HCEC 1CT (cell line): ENCODE results near the gene NOP10.
"Not testable (repeated sequence)": the region's sequence is repeated elsewhere in the genome, so short reads cannot be mapped to it uniquely, and the experiment has no call there.

Experiments
- DNase-seq: peaks from one replicate; pipeline ENCODE4 v3.0.0-alpha.2; 2017

NOP10 gene

DNA sequence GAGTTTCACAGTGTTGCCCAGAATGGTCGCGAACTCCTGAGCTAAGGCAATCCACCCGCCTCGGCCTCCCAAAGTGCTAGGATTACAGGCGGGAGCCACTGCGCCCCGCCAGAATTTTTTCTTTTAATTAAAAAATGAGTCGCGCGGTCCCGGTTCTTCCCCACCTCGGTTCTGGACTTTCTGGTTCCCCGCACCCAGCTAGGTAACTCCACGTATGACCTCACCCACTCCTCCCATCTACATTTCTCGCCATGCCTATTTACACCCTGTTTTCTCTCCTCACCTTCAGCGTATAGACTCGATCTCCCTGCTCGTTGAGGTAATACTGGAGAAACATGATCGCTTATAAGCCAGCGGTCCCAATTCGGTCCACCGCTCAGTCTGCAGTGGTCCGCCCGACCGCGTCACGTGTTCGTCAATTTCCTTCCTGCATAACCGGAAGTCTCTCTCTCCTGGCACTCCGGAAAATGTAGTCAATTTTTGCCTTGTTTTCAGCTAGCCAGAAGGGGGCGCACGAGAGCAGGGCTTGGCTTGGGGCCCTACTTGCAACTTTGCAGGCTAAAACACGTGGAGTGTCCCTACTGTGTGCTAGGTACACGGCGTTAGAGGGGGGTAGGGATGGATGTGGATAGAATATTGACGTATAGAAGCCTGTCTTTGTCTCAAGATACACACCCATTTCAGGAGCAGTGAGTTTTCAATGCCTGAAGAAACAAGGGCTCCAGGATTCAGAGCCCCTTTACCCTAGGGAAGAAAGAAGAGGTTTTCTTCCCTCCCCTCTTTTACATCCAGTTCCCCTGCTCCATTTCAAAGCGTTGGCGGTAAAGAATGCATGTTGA, at the start of gene NOP10, which contains the start of gene NUTM1:
Gene NOP10, minus strand, starts transcription at position 400 of the 839 bp plus-strand sequence. Its CDS starts 63 bp downstream, at position 337.
Gene NUTM1, plus strand, starts transcription at position 579 of the 839 bp plus-strand sequence. CDS start 382 bp downstream, outside the sequence.
- peak; percentile 88 for DNase-seq

DNA sequence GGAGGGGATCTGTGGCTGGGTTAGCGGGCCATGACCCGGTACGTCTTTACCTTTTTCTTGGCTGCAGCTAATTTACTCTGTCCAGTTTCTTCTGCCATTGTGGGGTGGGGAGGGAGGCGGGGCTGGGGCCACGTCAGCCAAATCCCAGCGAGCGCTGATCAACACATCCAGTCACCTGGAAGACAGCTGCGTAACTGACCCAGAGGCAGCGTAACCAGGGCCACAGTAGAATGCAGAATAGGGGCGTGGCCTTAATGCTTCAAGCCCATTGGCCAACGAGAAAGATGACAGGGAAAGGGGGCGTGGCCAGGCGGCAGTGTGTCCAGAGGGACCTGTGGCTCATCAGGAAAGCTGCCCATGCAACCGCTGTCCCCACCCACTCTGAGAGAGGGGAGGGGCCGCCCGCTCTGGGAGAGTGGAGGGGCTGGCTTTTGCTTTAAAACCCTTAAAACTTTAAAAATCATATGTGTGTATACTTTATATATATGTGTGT, 46.7 kb upstream of the NOP10 start:
- DNase-seq, result not testable (repeated sequence)

DNA sequence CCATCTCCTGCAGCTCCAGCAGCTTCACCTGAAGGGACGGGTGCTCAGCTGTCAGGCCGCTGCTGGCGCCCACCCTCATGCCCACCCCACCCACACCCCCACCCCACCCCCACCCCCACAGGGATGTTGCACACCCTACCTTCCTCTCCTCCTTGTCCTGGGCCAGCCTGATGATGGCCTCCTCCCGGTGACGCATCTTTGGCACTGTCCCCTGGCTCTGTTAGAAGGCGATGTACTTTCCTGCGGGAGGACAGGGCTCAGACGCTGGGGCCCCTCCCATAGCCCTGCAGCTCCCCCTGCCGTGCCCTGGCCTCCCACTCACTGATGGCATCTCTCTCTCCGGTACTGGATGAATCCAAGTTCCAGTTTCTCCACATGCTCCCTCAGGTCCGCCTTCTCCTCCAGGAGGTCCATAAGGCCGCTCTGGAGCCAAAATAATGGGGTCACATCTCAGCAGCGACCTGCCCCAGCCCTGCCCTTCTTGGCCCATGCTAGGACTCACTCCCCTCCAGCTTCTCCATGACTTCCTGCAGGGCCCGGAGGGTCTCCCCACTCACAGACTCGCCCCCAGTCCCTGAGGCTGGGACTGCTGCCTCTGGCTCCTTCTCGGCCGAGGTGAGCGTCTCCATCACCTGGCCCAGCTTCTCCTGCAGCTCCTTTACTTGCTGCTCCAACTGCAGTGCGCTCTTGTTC, 39.0 kb upstream of the NOP10 start:
- not testable (repeated sequence) for DNase-seq

DNA sequence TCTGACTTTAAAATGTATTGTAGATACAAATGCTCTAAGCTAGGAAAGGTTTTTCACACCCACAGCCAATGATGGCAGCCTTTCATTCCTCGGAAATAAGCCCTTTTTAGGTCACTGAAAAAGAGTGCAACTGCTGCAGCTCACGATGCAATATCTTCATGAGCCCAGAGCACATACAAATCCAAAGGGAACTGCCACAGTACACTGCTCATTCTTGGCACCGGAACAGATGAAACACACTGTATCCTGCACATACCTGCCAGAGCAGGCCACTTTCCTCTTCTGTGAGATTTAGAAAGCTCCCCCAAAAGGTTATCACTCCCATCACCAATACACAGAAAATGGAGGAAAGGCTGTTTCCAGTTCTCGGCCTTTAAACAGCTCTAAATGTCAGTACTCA, 37.6 kb upstream of the NOP10 start:
- DNase-seq, result not testable (repeated sequence)

DNA sequence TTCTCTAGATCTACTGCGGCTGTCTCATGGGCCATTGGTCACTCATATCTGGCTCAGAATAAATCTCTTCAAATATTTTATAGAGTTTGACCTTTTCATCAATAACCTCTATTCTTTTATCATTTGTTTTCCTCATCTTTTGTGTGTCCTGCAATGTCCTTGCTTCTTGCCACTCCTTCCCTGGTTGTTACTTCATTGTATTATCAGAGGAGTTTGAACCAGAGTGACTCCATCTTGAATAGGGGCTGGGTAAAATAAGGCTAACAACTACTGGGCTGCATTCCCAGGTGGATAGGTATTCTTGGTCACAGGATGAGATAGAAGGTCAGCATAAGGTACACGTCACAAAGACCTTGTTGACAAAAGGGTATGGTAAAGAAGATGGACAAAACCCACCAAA, 33.9 kb upstream of the NOP10 start:
- no peak for DNase-seq

DNA sequence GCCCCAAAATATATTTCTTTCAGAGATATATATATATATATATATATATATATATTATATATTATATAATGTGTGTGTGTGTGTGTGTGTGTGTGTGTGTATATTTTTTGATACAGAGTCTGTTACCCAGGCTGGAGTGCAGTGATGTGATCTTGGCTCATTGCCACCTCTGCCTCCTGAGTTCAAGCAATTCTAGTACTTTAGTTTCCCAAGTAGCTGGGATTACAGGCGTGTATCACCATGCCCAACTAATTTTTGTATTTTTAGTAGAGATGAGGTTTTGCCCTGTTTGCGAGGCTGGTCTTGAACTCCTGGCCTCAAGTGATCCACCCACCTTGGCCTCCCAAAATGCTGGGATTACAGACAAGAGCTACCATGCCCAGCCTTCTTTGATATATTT, 32.6 kb upstream of the NOP10 start:
- DNase-seq, result not testable (repeated sequence)

DNA sequence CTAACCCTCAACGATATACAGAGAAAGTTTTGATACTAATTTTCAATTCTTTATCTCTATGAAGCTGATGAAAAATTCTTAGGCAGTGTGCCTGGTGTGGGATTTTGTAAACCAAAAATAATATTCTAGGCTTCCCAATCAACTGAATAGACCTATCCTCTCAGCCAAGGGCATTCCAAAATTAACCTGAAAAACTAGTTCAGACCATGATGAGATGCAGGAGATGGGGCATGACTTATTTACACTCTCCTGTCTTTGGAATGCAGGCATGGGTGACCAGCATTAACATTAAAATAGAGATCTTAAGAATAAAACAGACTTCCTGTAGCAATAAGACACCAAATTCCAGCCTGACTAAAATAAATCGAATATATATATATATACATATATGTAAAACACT, 31.9 kb upstream of the NOP10 start:
- no peak for DNase-seq

DNA sequence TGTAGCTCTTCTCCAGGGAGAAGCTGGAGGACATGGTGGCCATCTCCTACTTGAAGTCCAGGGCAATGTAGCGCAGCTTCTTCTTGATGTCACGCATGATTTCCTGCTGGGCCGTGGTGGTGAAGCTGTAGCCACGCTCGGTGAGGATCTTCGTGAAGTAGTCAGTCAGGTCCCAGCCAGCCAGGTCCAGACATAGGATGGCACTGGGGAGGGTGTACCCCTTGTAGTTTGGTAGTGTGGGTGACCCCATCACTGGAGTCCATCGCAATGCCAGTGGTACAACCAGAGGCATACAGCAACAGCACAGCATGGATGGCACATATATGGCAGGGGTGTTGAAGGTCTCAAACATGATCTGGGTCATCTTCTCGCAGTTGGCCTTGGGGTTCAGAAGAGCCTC, 31.0 kb upstream of the NOP10 start:
- DNase-seq, result no peak

DNA sequence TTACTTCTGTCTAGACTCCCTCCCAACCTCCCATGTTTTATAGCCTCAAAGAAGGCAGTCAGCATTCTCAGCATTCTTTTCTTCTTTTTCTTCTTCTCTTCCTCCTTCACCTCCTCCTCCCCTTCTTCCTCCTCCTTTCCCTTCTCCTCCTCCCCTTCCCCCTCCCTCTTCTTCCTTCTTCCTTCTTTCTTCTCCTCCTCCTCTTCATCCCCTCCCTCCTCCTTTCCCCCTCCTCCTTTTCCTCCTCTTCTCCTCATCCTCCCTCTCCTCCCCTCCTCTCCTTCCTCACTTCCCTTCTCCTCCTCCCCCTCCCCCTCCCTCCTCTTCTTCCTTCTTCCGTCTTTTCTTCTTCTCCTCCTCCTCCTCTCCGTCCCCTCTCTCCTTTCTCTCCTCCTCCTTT, 27.7 kb upstream of the NOP10 start:
- no peak for DNase-seq

DNA sequence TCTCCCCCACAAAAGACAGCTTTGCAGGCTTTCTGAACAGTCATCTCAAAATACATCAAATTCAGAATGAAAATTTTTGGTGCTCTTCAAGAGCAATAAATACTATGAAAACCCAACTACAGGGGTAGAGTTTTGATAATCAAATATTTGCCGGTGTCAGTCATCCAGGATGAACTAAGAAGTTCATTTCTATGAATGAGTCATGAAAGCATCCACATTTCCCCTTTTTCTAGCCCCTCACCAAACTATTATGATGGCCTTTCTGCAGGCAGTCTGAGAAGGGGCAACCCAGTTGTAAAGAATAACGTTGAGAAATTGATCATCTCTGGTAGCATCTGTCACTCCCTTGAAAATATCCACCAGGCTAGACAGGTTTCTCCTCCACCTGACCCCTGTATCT, 27.2 kb upstream of the NOP10 start:
- DNase-seq, result no peak

DNA sequence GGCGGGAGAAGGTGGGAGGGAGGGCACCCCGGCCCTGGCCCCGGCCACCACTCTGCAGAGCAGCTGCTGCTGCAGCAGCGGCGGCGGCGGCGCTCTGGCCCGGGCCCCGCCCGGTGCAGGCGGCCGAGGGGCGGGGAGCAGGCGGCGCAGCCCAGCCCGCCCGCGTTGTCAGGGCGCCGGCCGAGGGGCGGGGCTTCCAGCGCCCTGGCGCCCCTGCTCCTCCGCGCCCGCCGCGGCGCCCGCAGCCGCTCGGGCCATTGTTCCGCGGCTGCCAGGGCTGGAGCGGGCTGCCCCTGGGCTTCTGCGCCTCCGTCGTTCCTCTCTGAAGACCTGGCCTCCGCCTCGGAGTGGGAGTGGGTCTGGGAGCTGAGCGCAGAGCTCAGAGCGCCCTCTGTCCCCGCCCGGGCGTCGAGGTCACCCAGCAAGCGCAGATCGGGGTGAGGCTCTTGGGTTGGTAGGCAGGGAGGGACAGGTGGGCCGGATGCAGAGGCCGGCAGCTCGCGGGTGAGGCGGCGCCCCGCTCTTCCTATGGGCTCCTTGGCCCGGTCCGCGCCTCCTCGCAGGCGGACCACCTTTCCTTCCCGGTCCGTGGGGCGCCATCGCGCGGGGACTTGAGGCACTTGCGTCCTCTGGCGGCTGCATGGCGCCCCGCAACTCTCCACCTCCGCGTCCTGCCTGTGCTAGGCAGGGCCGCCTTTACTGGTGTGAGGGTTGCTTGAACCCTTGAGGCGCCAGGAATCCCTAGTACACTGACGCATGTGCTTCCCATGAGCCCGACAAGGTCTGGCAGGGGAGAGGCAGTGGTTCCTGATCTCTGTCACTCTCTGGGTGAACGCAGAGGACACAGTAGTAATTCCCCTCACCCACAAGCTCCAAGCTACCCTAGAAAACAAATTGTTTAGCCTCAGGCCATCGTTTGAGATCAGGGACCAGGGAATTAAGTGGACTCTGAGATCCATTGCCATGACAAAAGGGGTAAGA, 24.5 kb upstream of the NOP10 start, which contains the start of gene LPCAT4:
Gene LPCAT4, minus strand, starts transcription at position 96 of the 981 bp plus-strand sequence. CDS start 96 bp downstream, outside the sequence.
- DNase-seq, result peak; percentile 82

DNA sequence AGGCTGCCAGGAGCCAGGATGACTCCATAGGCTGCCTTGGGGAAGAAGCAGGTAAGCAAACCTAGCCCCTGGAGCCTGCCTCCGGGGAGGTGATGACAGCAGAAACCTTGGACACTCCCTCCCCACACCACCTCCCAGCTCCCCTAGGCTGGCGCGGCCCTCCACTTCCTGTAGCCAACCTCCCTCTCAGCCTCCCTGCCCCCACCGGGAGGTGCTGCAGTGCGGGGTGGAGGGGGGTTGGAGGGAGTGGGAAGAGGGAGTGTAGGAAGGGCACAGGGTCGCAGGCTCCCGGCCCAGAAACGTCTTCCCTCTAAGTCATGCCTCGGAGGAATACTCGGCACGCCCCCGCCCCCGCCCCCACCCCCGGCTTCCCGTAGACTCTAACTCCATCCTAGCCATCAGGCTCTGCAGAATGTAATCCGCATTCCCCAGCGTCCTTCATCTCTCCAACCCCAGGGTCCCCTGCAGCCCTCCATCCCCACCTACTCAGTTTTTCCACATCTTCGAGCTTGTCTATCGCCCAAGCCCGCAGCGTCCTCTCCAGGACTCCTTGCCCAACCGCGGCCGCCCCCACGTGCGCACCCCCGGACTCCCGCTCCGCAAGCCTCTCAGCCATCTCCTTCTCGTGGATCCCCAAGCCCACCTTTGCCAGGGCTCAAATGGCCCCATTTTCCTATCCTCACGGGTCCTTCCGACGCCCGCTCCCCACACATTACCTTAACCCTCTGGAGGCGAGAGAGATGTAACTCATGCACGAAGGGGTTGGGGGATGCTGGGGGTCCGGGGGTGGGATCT, 23.5 kb upstream of the NOP10 start:
- peak; percentile 12 for DNase-seq

DNA sequence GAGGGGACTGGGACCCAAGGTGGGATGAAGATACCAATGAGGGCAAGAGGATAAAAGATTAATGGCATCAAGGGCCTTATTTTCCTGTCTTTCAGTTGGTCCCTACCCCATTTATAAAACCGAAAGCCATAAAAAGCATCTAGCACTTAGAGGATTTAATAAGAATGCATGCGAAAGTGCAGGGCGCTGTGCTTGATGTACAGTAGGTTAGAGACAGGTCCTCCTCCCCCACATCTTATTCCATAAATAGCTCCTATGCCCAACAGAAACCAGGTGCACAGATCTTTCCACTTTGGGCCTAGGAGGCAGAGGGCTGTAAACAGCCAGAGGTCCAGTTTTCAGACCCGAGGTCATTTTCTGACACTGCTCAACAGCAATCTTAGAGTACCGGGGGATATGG, 22.9 kb upstream of the NOP10 start:
- DNase-seq, result no peak

DNA sequence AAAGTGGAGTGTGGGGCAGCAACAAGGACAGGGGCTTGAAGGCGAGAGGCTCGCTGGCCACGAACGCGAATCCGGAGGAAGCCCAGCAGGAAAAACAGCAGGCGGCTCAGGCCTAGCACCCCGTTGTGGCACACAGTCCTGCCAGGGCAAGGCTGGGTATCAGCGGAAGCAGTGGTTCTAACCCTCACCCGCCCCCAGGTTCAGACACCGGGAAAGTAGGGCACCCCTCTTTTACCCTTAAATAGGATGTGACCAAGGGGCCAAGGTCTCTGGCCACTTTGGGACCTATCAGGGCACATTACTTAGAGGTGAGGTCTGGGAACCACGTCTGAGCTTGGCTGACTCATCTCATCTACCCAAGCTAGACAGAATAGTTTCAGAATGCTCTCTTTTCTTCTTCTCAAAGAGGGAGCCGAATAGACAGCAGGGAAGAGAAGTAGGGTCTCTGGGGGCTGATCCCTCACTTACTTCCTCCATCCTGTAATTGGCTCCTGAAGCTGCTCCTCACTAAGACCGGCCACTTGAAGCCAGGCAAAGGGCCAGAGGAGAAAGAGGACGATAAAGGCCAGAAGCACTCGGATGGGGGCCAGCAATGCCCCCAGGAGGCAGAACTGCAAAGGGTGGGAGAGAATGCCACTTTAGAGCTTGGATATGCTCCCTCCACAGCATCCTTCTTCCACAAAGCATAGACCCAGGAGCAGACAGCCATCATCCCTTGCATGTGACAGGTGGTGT, 22.3 kb upstream of the NOP10 start:
- DNase-seq, result no peak

DNA sequence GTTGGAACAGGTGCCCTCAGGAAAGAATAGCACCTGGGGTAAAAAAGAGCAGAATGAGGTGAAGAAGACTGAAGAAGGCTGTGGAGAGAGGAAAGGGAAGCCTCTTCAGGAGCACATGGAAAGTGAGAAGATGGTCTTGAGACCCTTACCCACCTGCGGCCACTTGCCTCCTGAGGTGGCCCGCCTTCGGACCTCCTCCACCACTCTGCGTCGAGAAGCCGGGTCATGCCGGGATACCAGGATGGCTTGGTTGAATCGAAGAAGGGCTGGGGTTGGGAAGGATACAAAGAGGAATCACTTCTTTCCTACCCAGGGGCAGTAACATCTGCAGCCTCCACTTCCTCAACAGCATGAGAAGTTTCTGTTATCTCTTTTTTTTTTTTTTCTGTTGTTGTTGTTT, 21.1 kb upstream of the NOP10 start:
- no peak for DNase-seq

DNA sequence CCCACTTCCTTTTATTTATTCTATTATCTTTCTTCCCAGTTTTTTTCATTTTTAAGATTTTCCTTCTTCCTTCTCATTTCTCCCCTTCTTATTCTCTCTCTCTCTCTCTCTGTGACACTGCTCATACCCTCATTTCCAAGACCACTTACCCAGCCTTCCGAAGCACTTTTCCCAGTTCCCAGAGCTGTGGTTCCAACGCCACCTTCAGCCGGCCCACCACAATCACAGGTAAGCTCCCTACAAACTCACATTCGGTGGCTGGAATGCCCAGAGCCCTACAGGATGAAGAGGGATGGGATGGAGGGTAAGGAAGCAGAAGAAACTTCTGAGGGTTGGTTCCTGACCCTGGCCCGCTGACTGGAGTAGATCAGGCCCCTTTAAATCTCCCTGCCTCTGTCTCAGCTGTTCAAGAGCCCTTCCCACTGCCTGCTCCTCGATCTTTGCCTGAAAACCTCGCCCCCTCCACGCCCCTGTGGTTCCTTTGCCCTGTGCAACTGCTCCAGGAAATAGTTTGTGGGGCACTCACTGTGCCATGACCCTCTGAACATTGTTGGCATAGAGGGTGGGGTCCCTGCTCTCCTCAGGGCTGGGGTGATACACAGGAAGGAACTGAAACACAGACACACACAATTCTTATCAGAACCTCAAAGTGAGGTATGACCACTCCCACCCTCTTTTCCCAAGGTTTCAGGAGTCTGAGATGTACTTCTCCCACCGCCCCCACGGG, 19.3 kb upstream of the NOP10 start:
- DNase-seq, result no peak

DNA sequence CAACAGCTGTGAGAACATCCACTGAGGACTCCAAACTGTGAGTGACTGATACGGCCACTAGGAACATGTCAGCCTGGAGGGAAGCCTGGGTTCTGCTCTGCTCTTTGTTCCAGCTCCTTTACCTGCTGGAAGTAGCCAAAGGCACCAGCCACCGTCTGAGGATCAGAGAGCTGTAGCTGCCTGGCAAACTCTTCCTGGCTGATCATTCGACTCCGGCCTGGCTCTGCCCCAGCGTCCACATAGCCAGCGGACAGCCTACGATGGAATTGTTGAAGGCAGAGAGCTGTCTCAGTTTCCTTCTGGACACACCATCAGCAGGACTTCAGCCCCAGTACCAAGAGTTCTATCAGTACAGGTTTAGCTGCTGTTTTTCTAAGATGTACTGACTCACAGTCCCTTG, 18.3 kb upstream of the NOP10 start:
- no peak for DNase-seq

DNA sequence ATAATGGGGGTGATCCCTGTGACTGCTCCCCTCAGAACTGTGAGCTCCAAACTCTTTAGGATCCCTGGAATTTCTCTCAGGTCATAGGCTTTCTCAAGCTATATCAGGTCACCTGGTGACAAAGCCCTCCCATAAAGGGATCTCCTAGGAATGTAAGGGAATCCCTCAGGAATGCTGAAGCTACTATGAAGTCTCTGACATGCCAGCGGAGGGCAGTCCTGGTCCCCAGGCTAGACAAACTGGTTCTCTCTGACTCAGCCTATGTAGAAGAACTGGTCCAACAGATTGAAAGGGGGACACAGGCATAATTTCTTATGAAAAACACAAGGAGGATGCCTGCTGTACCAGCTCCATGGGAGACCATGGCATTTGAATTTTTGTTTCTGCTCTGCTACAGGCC, 17.4 kb upstream of the NOP10 start:
- no peak for DNase-seq

DNA sequence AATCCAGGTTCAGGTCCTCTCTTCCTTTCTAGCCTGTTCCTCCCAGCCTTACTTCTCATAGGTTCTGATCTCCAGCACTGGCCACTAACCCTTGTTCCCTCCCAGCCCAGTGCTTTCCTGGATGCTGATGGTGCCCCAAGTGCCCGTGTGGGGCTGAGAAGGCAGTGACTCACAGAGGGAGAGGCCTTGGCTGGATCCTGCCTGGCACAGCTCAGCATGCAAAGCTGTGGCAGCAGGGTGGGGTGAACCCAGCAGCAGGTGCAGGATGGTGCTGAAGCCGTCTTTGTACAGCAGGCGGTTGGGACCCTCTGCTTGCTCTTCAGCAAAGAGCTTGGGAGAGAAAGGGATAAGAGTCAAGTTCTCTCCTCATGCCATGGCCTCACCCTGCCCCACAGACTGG, 16.5 kb upstream of the NOP10 start:
- no peak for DNase-seq

DNA sequence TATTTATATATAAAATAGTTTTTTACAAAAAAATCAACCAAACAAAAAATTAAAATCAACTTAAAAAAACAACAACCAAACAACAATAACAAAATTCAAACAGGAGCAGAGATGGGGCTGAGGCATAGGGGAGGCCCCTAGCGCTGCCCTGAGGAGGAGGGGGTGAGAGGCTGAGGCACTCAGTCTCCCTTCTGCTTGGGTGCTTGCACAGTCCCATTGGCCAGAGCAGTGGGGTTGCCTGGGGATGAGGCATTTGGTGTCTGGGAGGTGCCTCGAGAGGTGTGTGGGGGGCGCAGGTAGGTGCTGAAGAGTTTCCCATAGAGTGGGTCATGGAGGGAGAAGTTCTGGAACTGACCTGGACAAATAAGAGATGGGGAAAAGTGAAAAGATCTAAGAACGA, 16.0 kb upstream of the NOP10 start:
- DNase-seq, result no peak
